Type B pancreatic cell (in vitro differentiated cells): ENCODE results near the gene HPCAL1. TPM values are rescaled to one million over a fixed set of nuclear protein-coding genes. Genes with fewer than 3 reads are reported as not detected.

Source experiments
- DNase-seq: peaks from one replicate; pipeline ENCODE4 v3.0.0; 2021; ENCODE audit warnings: mixed read lengths; ENCODE audit not compliant: unreplicated experiment; ENCODE audit errors: extremely low spot score
- H3K27ac Mint-ChIP-seq: 2 replicates; pipeline ENCODE4 v1.8.0; 2021; ENCODE audit warnings: mild to moderate bottlenecking, mixed read lengths
- H3K27me3 Mint-ChIP-seq: 2 replicates; pipeline ENCODE4 v1.8.0; 2021; ENCODE audit warnings: mixed read lengths
- H3K36me3 Mint-ChIP-seq: 2 replicates; pipeline ENCODE4 v1.8.0; 2021; ENCODE audit warnings: mixed read lengths
- H3K4me1 Mint-ChIP-seq: one replicate; pipeline ENCODE4 v1.8.0; 2021; ENCODE audit warnings: mixed read lengths; ENCODE audit not compliant: unreplicated experiment
- H3K4me3 Mint-ChIP-seq: 2 replicates; pipeline ENCODE4 v1.8.0; 2021; ENCODE audit warnings: mild to moderate bottlenecking, mixed read lengths
- H3K9me3 Mint-ChIP-seq: 2 replicates; pipeline ENCODE4 v1.8.0; 2021; ENCODE audit warnings: mixed read lengths
- CTCF ChIP-seq: fragments of 200-600 bp; sonication (generic); conservative IDR thresholded peaks from 2 replicates; pipeline ENCODE4 v1.5.0; 2021; ENCODE audit warnings: antibody characterized with exemption, mild to moderate bottlenecking
- total RNA-seq: library from RNA; stranded (reverse); gene quantifications from 2 replicates; pipeline ENCODE4 v1.2.1, GENCODE V29; 2021; ENCODE audit warnings: low replicate concordance

HPCAL1 gene
- total RNA-seq, 1 donor from 2014 or later, result 17.8 TPM

GRCh38 chr2:10310309-10310888, 7.7 kb downstream of the HPCAL1 start:
- DNase-seq, result no peak
- Mint-ChIP-seq H3K27ac (no peak overlapping the region), H3K36me3 (no peaks in the 10 kb centered on the region), H3K4me3 (no peak overlapping the region), H3K4me1 (peaks cover 8% of the 10 kb centered on the region), H3K27me3 (peaks cover 28% of the 10 kb centered on the region), H3K9me3 (no peaks in the 10 kb centered on the region)
- no peak for TF ChIP-seq CTCF

GRCh38 chr2:10311736-10312135, 9.0 kb downstream of the HPCAL1 start:
- H3K4me1 Mint-ChIP-seq, result peaks cover 7% of the 10 kb centered on the region
- H3K36me3 Mint-ChIP-seq, result no peaks in the 10 kb centered on the region
- H3K27ac Mint-ChIP-seq, result no peak overlapping the region
- no peaks in the 10 kb centered on the region for H3K9me3 Mint-ChIP-seq
- peaks cover 15% of the 10 kb centered on the region for H3K27me3 Mint-ChIP-seq
- TF ChIP-seq CTCF, result no peak
- no peak for DNase-seq
- no peak overlapping the region for H3K4me3 Mint-ChIP-seq

GRCh38 chr2:10312437-10312957, 9.8 kb downstream of the HPCAL1 start:
- TF ChIP-seq CTCF, result no peak
- Mint-ChIP-seq H3K27me3 (peaks cover 10% of the 10 kb centered on the region), H3K4me1 (peaks cover 7% of the 10 kb centered on the region), H3K9me3 (no peaks in the 10 kb centered on the region), H3K27ac (no peak overlapping the region), H3K36me3 (no peaks in the 10 kb centered on the region), H3K4me3 (no peak overlapping the region)
- DNase-seq, result no peak

- Mint-ChIP-seq H3K4me1 (peaks cover 7% of the 10 kb centered on the region), H3K27ac (no peak overlapping the region), H3K4me3 (no peak overlapping the region), H3K9me3 (no peaks in the 10 kb centered on the region), H3K27me3 (no peaks in the 10 kb centered on the region), H3K36me3 (peaks cover 4% of the 10 kb centered on the region)
- no peak for DNase-seq
- no peak for TF ChIP-seq CTCF
Measured at GRCh38 chr2:10316336-10316735, 13.6 kb downstream of the HPCAL1 start.

DNA sequence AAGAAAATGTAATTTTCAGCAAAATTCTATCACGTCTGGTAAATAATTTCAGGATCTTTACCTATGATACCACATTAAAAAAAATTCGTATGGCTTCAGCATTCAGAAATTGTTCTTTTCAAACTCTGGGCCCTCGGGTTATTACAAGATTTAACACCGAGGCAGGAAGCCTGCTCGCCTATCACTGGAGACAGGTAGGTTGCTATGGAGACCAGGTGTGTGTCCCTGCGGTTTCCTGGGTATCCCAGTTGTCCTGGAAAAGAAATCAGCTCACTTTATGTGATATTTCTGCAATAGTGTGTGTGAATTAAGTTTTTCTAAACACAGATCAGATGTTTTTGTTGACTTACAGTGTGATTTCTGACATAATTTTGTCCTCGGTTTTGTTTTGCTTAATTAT, 14.2 kb downstream of the HPCAL1 start:
- Mint-ChIP-seq H3K27ac (no peak overlapping the region), H3K36me3 (peaks cover 4% of the 10 kb centered on the region), H3K4me1 (peaks cover 7% of the 10 kb centered on the region), H3K4me3 (no peak overlapping the region), H3K9me3 (no peaks in the 10 kb centered on the region), H3K27me3 (no peaks in the 10 kb centered on the region)
- DNase-seq, result no peak
- no peak for TF ChIP-seq CTCF
